Rectal smooth muscle tissue (tissue), 1 donor: ENCODE data around the gene IGFBP5.

Source experiments
- H3K27ac ChIP-seq: one replicate; pipeline ENCODE4 v1.7.0; 2013; ENCODE audit warnings: low read depth, low read length, inconsistent platforms
- H3K27me3 ChIP-seq: one replicate; pipeline ENCODE4 v1.7.0; 2013; ENCODE audit warnings: low read length; ENCODE audit not compliant: control insufficient read depth, insufficient read depth
- H3K36me3 ChIP-seq: one replicate; pipeline ENCODE4 v1.7.0; 2013; ENCODE audit warnings: low read length; ENCODE audit not compliant: control insufficient read depth, insufficient read depth
- H3K4me1 ChIP-seq: one replicate; pipeline ENCODE4 v1.7.0; 2013; ENCODE audit warnings: low read length; ENCODE audit not compliant: control insufficient read depth, insufficient read depth
- H3K4me3 ChIP-seq: one replicate; pipeline ENCODE4 v1.7.0; 2013; ENCODE audit warnings: low read length
- H3K9ac ChIP-seq: one replicate; pipeline ENCODE4 v1.7.0; 2013; ENCODE audit warnings: low read length

The IGFBP5 gene

DNA sequence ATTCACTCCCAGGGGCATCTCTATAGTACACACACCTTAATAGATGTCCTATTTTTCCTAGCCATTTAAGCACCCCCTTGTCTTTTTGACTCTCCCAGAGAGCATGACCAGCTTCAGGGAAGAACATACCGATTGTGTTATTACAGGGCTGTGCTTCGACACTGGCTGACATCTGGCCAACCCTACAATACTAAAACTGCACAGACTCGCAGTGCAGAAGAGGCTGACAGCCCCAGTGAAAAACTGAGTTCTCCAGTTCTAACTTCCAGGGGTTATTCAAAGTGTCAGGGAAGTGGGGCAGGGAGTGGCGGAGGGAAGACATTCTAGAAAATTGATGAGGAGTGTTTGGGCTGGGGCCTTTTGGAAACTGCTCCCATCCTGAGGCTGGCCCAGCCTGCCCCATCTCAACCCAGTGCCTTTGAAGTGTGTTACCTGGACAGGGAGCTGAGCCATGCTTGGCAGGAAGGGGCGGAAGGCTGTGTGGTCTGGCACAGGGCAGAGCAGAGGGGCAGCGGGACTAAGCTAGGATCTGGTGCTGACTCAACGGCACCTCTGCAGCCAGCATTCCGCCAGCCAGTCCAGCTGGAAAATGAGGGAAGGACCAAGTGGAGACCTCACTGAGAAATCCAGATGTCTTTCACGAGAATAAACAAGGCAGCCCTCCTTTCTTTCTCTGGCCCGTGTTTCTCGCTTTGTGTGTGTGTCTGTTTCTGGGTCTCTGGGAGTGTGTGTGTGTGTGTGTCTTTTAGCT lies 15.4 kb upstream of the IGFBP5 start:
- no peak overlapping the region for H3K9ac ChIP-seq
- H3K27me3 ChIP-seq, result no peaks in the 10 kb centered on the region
- peak overlapping the region; percentile 85 for H3K27ac ChIP-seq
- H3K4me1 ChIP-seq, result peaks cover 27% of the 10 kb centered on the region
- no peaks in the 10 kb centered on the region for H3K36me3 ChIP-seq
- no peak overlapping the region for H3K4me3 ChIP-seq

- Histone ChIP-seq H3K27ac (peak overlapping the region; percentile 19), H3K4me3 (no peak overlapping the region), H3K27me3 (no peaks in the 10 kb centered on the region), H3K36me3 (no peaks in the 10 kb centered on the region), H3K9ac (no peak overlapping the region), H3K4me1 (peaks cover 23% of the 10 kb centered on the region)
These were observed 7.4 kb upstream of the IGFBP5 start for GRCh38 chr2:216702756-216703155.

GRCh38 chr2:216701544-216701943 lies 6.2 kb upstream of the IGFBP5 start:
- no peak overlapping the region for H3K9ac ChIP-seq
- H3K27ac ChIP-seq, result peak overlapping the region; percentile 73
- H3K4me1 ChIP-seq, result peaks cover 23% of the 10 kb centered on the region

GRCh38 chr2:216700781-216701180 lies 5.4 kb upstream of the IGFBP5 start:
- no peak overlapping the region for H3K4me3 ChIP-seq
- no peaks in the 10 kb centered on the region for H3K36me3 ChIP-seq
- peaks cover 30% of the 10 kb centered on the region for H3K4me1 ChIP-seq
- no peaks in the 10 kb centered on the region for H3K27me3 ChIP-seq
- peak overlapping the region; percentile 73 for H3K27ac ChIP-seq
- H3K9ac ChIP-seq, result no peak overlapping the region

More at GRCh38 chr2:216701544-216701943, 6.2 kb upstream of the IGFBP5 start:
- Histone ChIP-seq H3K27me3 (no peaks in the 10 kb centered on the region), H3K4me3 (no peak overlapping the region), H3K36me3 (no peaks in the 10 kb centered on the region)

- H3K27ac ChIP-seq, result peak overlapping the region; percentile 73
- H3K27me3 ChIP-seq, result peaks cover 4% of the 10 kb centered on the region
- no peaks in the 10 kb centered on the region for H3K36me3 ChIP-seq
- peaks cover 33% of the 10 kb centered on the region for H3K4me1 ChIP-seq
- no peak overlapping the region for H3K4me3 ChIP-seq
- H3K9ac ChIP-seq, result no peak overlapping the region
These were observed 4.8 kb upstream of the IGFBP5 start for GRCh38 chr2:216700088-216700567.

GRCh38 chr2:216698895-216699294 lies 3.5 kb upstream of the IGFBP5 start:
- peaks cover 35% of the 10 kb centered on the region for H3K4me1 ChIP-seq
- H3K27me3 ChIP-seq, result peaks cover 4% of the 10 kb centered on the region
- no peak overlapping the region for H3K9ac ChIP-seq
- H3K36me3 ChIP-seq, result no peaks in the 10 kb centered on the region
- H3K4me3 ChIP-seq, result no peak overlapping the region
- H3K27ac ChIP-seq, result peak overlapping the region; percentile 51

- H3K4me3 ChIP-seq, result no peak overlapping the region
- no peaks in the 10 kb centered on the region for H3K36me3 ChIP-seq
- peaks cover 35% of the 10 kb centered on the region for H3K4me1 ChIP-seq
- peaks cover 4% of the 10 kb centered on the region for H3K27me3 ChIP-seq
- no peak overlapping the region for H3K9ac ChIP-seq
- H3K27ac ChIP-seq, result no peak overlapping the region
These were observed 2.9 kb upstream of the IGFBP5 start for GRCh38 chr2:216698293-216698692.

DNA sequence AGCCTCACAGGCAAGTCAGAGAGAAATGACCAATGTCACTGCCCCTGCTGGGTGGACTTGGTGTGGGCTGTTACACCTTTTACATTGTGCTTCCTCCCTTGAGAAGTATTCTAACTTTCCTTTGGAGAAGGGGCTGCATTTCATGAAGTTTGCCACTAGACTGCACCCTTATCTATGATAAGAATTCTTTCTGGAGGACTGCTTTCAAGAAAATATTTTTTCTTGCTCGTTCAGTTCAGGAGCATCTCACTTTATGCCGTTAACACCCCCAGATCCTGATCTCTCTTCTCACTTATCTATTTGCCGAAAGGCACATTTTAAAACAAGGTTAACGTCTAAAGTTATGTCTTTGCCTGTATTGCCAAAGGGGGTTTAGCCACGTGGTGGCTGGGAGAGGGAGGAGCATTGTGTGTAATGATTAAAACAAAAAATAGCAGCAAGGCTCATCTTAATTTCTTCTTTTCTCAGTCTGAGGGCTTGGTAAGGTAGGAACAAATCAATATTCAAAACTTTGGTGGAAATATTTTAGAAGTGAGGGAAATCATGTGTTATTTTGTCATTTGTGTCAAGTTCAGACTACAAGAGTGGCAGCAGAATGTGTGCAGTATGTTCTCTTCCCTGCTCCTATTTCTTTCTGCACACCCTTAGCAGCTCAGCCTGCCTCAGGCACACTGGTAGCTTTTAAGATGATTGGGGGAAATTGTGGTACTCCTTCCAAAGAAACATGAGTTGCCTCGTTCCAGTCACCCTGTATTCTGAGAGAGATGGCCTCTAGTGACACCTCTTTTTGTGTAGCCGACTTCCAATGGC lies 1.6 kb upstream of the IGFBP5 start:
- H3K4me3 ChIP-seq, result no peak overlapping the region
- no peak overlapping the region for H3K9ac ChIP-seq
- peak overlapping the region; percentile 94 for H3K27ac ChIP-seq
- H3K27me3 ChIP-seq, result peaks cover 7% of the 10 kb centered on the region
- H3K4me1 ChIP-seq, result peaks cover 35% of the 10 kb centered on the region
- H3K36me3 ChIP-seq, result no peaks in the 10 kb centered on the region

GRCh38 chr2:216696321-216696720 lies 972 bp upstream of the IGFBP5 start:
- Histone ChIP-seq H3K9ac (no peak overlapping the region), H3K27me3 (peaks cover 7% of the 10 kb centered on the region), H3K4me3 (no peak overlapping the region), H3K27ac (peak overlapping the region; percentile 94), H3K4me1 (peaks cover 35% of the 10 kb centered on the region), H3K36me3 (no peaks in the 10 kb centered on the region)

DNA sequence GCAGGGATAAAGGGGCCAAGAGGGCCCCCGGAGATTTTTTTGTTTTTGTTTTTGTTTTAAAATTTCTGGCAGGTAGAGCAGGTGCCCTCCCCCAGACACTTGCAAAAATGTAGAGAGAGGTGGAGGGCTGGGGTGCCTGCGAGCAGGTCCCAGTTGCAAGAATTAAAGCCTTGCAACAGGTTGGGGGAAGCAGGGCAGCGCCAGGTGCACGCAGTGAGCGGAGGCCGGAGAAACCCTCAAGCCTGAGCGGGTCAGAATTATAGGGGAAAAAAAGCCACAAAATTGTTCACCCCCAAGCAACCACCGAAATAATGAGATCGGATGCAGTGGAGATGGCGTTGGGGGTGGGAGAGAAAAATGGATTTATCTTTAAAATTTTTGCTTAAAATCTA lies 527 bp downstream of the IGFBP5 start:
- Histone ChIP-seq H3K27ac (peak overlapping the region; percentile 94), H3K4me3 (peak overlapping the region; percentile 77), H3K4me1 (peaks cover 29% of the 10 kb centered on the region), H3K36me3 (peaks cover 2% of the 10 kb centered on the region), H3K9ac (peak overlapping the region; percentile 64), H3K27me3 (peaks cover 7% of the 10 kb centered on the region)

- Histone ChIP-seq H3K27me3 (peaks cover 7% of the 10 kb centered on the region), H3K36me3 (peaks cover 5% of the 10 kb centered on the region), H3K4me3 (peak overlapping the region; percentile 77), H3K4me1 (peaks cover 31% of the 10 kb centered on the region), H3K27ac (peak overlapping the region; percentile 94), H3K9ac (peak overlapping the region; percentile 64)
These were observed 1.1 kb downstream of the IGFBP5 start for GRCh38 chr2:216694082-216694825.
